ENCODE results near the gene SLC13A1.

DNA sequence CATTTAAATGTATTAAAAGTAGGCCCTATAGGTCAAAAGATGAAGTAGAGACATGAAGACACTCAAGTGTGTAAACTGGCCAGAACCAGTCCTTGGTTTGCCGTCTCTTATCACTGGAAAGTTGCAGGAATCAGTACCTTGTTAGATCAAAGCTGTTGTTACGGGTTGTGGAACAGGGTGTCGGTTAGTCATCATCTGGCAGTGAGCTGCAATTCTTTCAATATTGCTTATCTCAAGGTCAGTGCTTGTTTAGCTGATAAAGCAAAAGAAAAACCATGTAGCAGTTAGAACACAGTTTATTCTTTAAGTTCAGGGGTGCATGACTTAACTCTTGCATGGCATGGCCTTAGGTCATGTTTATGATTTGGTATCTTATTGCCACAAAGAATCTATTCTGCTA, 10.0 kb upstream of the SLC13A1 start:
- TF ChIP-seq, protein P1, sequence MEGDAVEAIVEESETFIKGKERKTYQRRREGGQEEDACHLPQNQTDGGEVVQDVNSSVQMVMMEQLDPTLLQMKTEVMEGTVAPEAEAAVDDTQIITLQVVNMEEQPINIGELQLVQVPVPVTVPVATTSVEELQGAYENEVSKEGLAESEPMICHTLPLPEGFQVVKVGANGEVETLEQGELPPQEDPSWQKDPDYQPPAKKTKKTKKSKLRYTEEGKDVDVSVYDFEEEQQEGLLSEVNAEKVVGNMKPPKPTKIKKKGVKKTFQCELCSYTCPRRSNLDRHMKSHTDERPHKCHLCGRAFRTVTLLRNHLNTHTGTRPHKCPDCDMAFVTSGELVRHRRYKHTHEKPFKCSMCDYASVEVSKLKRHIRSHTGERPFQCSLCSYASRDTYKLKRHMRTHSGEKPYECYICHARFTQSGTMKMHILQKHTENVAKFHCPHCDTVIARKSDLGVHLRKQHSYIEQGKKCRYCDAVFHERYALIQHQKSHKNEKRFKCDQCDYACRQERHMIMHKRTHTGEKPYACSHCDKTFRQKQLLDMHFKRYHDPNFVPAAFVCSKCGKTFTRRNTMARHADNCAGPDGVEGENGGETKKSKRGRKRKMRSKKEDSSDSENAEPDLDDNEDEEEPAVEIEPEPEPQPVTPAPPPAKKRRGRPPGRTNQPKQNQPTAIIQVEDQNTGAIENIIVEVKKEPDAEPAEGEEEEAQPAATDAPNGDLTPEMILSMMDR (IDR thresholded peaks at IDR 0.05), result no peak
- no peak for TF ChIP-seq EZH2 (IDR thresholded peaks at IDR 0.05)

Data from neural progenitor cell (in vitro differentiated cells).